Chondrocyte (in vitro differentiated cells): ENCODE data around the gene GRAMD4. TPM values are rescaled to one million over a fixed set of nuclear protein-coding genes. Genes with fewer than 3 reads are reported as not detected.

ENCODE experiments used
- DNase-seq: peaks from one replicate; pipeline ENCODE4 v3.0.0; 2021; ENCODE audit warnings: mixed read lengths, low spot score
- H3K27ac Mint-ChIP-seq: one replicate; pipeline ENCODE4 v1.8.0; 2021; ENCODE audit warnings: mild to moderate bottlenecking, moderate library complexity, mixed read lengths; ENCODE audit not compliant: unreplicated experiment
- H3K27me3 Mint-ChIP-seq: 2 replicates; pipeline ENCODE4 v1.8.0; 2021; ENCODE audit warnings: low read depth, mixed read lengths
- H3K36me3 Mint-ChIP-seq: 2 replicates; pipeline ENCODE4 v1.8.0; 2021; ENCODE audit warnings: low read depth, mixed read lengths
- H3K4me1 Mint-ChIP-seq: 2 replicates; pipeline ENCODE4 v1.8.0; 2021; ENCODE audit warnings: low read depth, mild to moderate bottlenecking, mixed read lengths
- H3K4me3 Mint-ChIP-seq: one replicate; pipeline ENCODE4 v1.8.0; 2021; ENCODE audit warnings: mild to moderate bottlenecking, moderate library complexity, mixed read lengths; ENCODE audit not compliant: unreplicated experiment
- H3K9me3 Mint-ChIP-seq: 2 replicates; pipeline ENCODE4 v1.8.0; 2021; ENCODE audit warnings: low read depth, mixed read lengths
- CTCF ChIP-seq: fragments of 200-600 bp; sonication (generic); IDR thresholded peaks from 2 replicates; pipeline ENCODE4 v1.5.0; 2021; ENCODE audit warnings: antibody characterized with exemption, mild to moderate bottlenecking, moderate library complexity
- total RNA-seq: library from RNA; stranded (reverse); gene quantifications from 3 replicates; pipeline ENCODE4 v1.2.1, GENCODE V29; 2021

GRAMD4 gene
- total RNA-seq, 1 donor from 2014 or later = 31.7 TPM

- H3K4me3 Mint-ChIP-seq = no peak overlapping the region
- H3K27me3 Mint-ChIP-seq = no peaks in the 10 kb centered on the region
- H3K9me3 Mint-ChIP-seq = no peaks in the 10 kb centered on the region
- no peak overlapping the region for H3K27ac Mint-ChIP-seq
- DNase-seq = no peak
- peaks cover 15% of the 10 kb centered on the region for H3K36me3 Mint-ChIP-seq
- no peaks in the 10 kb centered on the region for H3K4me1 Mint-ChIP-seq
- TF ChIP-seq CTCF = no peak
These were observed 64.5 kb downstream of the GRAMD4 start for GRCh38 chr22:46684706-46685105.

GRCh38 chr22:46686221-46687047, 66.2 kb downstream of the GRAMD4 start:
- no peak overlapping the region for H3K27ac Mint-ChIP-seq
- H3K4me1 Mint-ChIP-seq = no peaks in the 10 kb centered on the region
- H3K27me3 Mint-ChIP-seq = no peaks in the 10 kb centered on the region
- peaks cover 20% of the 10 kb centered on the region for H3K36me3 Mint-ChIP-seq
- no peaks in the 10 kb centered on the region for H3K9me3 Mint-ChIP-seq
- H3K4me3 Mint-ChIP-seq = no peak overlapping the region
- DNase-seq = no peak
- no peak for TF ChIP-seq CTCF

GRCh38 chr22:46687048-46687444, 66.9 kb downstream of the GRAMD4 start:
- DNase-seq = no peak
- Mint-ChIP-seq H3K9me3 (no peaks in the 10 kb centered on the region), H3K4me3 (no peak overlapping the region), H3K4me1 (no peaks in the 10 kb centered on the region), H3K27ac (no peak overlapping the region), H3K36me3 (peaks cover 20% of the 10 kb centered on the region), H3K27me3 (no peaks in the 10 kb centered on the region)
- no peak for TF ChIP-seq CTCF

- Mint-ChIP-seq H3K27ac (no peak overlapping the region), H3K4me3 (no peak overlapping the region), H3K9me3 (no peaks in the 10 kb centered on the region), H3K4me1 (no peaks in the 10 kb centered on the region), H3K36me3 (peaks cover 20% of the 10 kb centered on the region), H3K27me3 (no peaks in the 10 kb centered on the region)
- TF ChIP-seq CTCF = no peak
- no peak for DNase-seq
These were observed 67.3 kb downstream of the GRAMD4 start for GRCh38 chr22:46687460-46687859.

- no peak for DNase-seq
- Mint-ChIP-seq H3K27ac (no peak overlapping the region), H3K4me1 (no peaks in the 10 kb centered on the region), H3K36me3 (peaks cover 22% of the 10 kb centered on the region), H3K4me3 (no peak overlapping the region), H3K9me3 (no peaks in the 10 kb centered on the region), H3K27me3 (no peaks in the 10 kb centered on the region)
- no peak for TF ChIP-seq CTCF
These were observed 68.8 kb downstream of the GRAMD4 start for GRCh38 chr22:46688949-46689348.
